ENCODE measurements around the gene TTN.

The TTN gene

DNA sequence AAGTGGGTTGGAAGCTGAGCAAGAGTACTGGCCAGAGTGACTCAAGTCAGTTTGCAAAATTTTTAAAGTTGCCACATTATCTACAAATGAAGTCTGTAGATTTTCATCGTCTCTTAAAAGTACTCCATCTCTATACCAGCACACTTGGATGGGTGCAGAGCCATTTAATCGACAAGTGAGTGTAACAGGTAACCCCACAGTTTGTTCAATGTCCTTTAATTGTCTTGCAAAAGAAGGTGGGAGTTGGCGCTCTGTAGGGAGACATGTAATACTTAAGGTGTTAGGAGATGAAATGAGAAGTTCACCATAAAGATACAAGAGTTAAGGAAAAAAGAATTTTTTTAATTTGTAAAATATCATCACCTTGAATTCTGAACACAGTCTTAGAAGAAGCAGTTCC lies 84.9 kb downstream of the TTN start:
- H3K27me3 ChIP-seq (ENCODE audit: insufficient read depth, insufficient read length) = no peaks in the 10 kb centered on the region

DNA sequence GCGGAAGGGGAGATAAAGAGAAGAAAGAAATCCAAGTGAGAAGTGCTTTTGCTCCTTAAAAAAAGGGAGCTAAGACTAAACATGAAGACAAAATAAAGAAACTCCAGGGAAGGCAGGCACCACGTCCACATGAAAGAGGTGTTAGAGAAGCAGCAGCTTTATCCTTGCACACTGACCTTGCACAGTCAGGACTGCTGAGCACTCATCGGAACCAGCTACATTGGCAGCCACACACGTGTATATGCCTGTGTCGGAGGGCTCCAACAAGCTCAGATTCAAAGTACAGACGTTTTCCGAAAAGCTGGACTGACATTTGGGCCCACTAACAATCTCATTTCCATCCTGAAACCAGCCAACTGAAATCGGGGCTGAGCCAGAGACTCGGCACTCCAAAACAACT lies 88.2 kb downstream of the TTN start:
- H3K27me3 ChIP-seq (ENCODE audit: insufficient read depth, insufficient read length) = no peaks in the 10 kb centered on the region
- no peaks in the 10 kb centered on the region for H3K9me3 ChIP-seq (ENCODE audit: insufficient read depth, low read length)
- no peak overlapping the region for H3K4me3 ChIP-seq (ENCODE audit: insufficient read length, low read depth)
- TF ChIP-seq ZNF274 (IDR thresholded peaks at IDR 0.05; ENCODE audit: low read depth, low read length) = no peak
- no peak for TF ChIP-seq SUZ12 (IDR thresholded peaks at IDR 0.05; ENCODE audit: extremely low read depth, insufficient read depth, insufficient read length)
- no peak for TF ChIP-seq YY1 (IDR thresholded peaks at IDR 0.05; ENCODE audit: insufficient read depth, insufficient read length)
- no peaks in the 10 kb centered on the region for H3K4me1 ChIP-seq (ENCODE audit: insufficient read depth, insufficient read length)
- no peaks in the 10 kb centered on the region for H3K36me3 ChIP-seq (ENCODE audit: insufficient read depth, insufficient read length, low read length)
- H3K9ac ChIP-seq (ENCODE audit: insufficient read length, low read depth) = no peak overlapping the region
- DNase-seq (ENCODE audit: low read depth, low spot score) = no peak

More for the DNA sequence above, 84.9 kb downstream of the TTN start:
- Histone ChIP-seq H3K4me3 (ENCODE audit: insufficient read length, low read depth) (no peak overlapping the region), H3K4me1 (ENCODE audit: insufficient read depth, insufficient read length) (no peaks in the 10 kb centered on the region), H3K36me3 (ENCODE audit: insufficient read depth, insufficient read length, low read length) (no peaks in the 10 kb centered on the region), H3K9me3 (ENCODE audit: insufficient read depth, low read length) (no peaks in the 10 kb centered on the region), H3K9ac (ENCODE audit: insufficient read length, low read depth) (no peak overlapping the region)
- no peak for TF ChIP-seq YY1 (IDR thresholded peaks at IDR 0.05; ENCODE audit: insufficient read depth, insufficient read length)
- no peak for DNase-seq (ENCODE audit: low read depth, low spot score)

DNA sequence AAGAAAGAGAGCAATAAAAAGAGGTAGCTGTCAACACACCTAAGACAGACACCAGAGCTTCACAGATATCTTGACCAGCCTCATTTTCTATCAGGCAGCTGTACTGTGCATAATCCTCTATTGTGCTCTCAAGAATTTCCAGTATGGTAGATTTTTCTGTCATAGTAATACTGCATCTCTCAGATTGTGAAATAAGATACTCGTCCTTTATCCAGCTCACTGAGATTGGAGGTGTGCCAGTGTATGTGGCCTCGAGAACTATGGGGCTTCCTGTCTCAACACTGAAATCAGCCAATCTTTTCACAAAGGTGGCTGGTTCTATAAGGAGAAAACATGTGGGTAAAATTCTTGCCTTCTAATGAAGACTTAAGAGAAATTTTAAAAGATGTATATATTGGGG lies 88.9 kb downstream of the TTN start:
- Histone ChIP-seq H3K4me1 (ENCODE audit: insufficient read depth, insufficient read length) (no peaks in the 10 kb centered on the region), H3K27me3 (ENCODE audit: insufficient read depth, insufficient read length) (no peaks in the 10 kb centered on the region), H3K4me3 (ENCODE audit: insufficient read length, low read depth) (no peak overlapping the region), H3K9me3 (ENCODE audit: insufficient read depth, low read length) (no peaks in the 10 kb centered on the region), H3K36me3 (ENCODE audit: insufficient read depth, insufficient read length, low read length) (no peaks in the 10 kb centered on the region), H3K9ac (ENCODE audit: insufficient read length, low read depth) (no peak overlapping the region)
- DNase-seq (ENCODE audit: low read depth, low spot score) = no peak
- TF ChIP-seq SUZ12 (IDR thresholded peaks at IDR 0.05; ENCODE audit: extremely low read depth, insufficient read depth, insufficient read length) = no peak
- no peak for TF ChIP-seq YY1 (IDR thresholded peaks at IDR 0.05; ENCODE audit: insufficient read depth, insufficient read length)
- no peak for TF ChIP-seq ZNF274 (IDR thresholded peaks at IDR 0.05; ENCODE audit: low read depth, low read length)

DNA sequence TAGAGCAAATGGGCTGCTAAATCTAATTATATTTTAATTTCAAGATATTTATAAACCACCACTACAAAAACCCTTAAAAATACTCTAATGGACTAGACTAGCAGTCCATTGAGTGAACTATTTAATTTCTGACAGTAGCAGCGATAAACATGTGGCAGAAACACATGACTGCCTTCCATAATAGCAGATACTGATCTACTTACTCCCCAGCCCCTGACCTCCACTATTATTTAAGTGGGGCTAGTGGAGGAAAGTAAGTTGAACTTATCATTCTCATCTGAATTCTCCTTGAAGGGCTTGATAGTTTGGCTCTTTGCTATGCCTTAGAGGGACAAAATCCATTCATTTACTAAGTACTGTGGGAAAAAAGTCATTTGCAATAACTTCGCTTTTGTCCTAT lies 90.8 kb downstream of the TTN start:
- no peaks in the 10 kb centered on the region for H3K27me3 ChIP-seq (ENCODE audit: insufficient read depth, insufficient read length)
- TF ChIP-seq ZNF274 (IDR thresholded peaks at IDR 0.05; ENCODE audit: low read depth, low read length) (no peak), YY1 (IDR thresholded peaks at IDR 0.05; ENCODE audit: insufficient read depth, insufficient read length) (no peak), SUZ12 (IDR thresholded peaks at IDR 0.05; ENCODE audit: extremely low read depth, insufficient read depth, insufficient read length) (no peak)
- no peaks in the 10 kb centered on the region for H3K4me1 ChIP-seq (ENCODE audit: insufficient read depth, insufficient read length)
- H3K9me3 ChIP-seq (ENCODE audit: insufficient read depth, low read length) = no peaks in the 10 kb centered on the region
- H3K4me3 ChIP-seq (ENCODE audit: insufficient read length, low read depth) = no peak overlapping the region
- no peak overlapping the region for H3K9ac ChIP-seq (ENCODE audit: insufficient read length, low read depth)
- no peak for DNase-seq (ENCODE audit: low read depth, low spot score)
- no peaks in the 10 kb centered on the region for H3K36me3 ChIP-seq (ENCODE audit: insufficient read depth, insufficient read length, low read length)

DNA sequence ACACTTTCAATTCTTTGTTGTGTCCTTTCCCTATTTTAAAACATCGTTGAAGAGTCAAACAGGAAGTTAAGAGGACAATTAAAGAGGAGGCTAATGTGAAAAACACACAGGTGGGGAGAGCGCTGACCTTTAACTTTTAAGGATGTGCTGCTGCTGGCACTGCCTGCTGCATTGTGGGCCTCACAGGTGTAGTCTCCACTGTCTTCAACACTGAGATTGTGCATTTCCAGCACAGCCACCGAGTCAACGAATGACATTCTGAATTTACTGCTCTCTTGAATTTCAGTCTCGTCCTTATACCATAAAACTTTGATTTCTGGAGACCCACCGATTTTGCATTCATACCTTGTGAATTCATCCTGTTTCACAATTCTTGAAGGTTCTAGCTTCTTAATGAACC lies 91.9 kb downstream of the TTN start:
- Histone ChIP-seq H3K9me3 (ENCODE audit: insufficient read depth, low read length) (no peaks in the 10 kb centered on the region), H3K4me1 (ENCODE audit: insufficient read depth, insufficient read length) (no peaks in the 10 kb centered on the region), H3K9ac (ENCODE audit: insufficient read length, low read depth) (no peak overlapping the region), H3K4me3 (ENCODE audit: insufficient read length, low read depth) (no peak overlapping the region), H3K27me3 (ENCODE audit: insufficient read depth, insufficient read length) (no peaks in the 10 kb centered on the region), H3K36me3 (ENCODE audit: insufficient read depth, insufficient read length, low read length) (no peaks in the 10 kb centered on the region)
- no peak for DNase-seq (ENCODE audit: low read depth, low spot score)
- no peak for TF ChIP-seq SUZ12 (IDR thresholded peaks at IDR 0.05; ENCODE audit: extremely low read depth, insufficient read depth, insufficient read length)
- no peak for TF ChIP-seq YY1 (IDR thresholded peaks at IDR 0.05; ENCODE audit: insufficient read depth, insufficient read length)
- TF ChIP-seq ZNF274 (IDR thresholded peaks at IDR 0.05; ENCODE audit: low read depth, low read length) = no peak

DNA sequence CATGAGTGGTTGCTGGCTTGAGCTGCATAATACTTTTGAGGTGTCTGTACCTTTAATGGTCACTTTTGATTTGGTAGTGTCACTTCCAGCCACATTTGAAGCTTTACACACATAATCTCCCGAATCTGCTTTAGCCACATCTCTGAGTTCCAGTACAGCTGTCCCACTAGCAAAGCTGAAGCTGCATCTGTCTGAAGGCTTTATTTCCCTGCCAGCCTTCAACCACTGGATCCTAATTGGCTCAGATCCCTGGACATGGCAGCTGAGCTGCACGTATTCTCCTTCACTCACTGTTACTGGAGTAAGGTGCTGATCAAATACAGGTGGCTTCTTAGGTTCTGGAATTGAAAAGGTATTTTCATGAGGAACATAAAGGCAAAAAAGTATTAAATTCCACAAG lies 99.7 kb downstream of the TTN start:
- TF ChIP-seq YY1 (IDR thresholded peaks at IDR 0.05; ENCODE audit: insufficient read depth, insufficient read length) (no peak), SUZ12 (IDR thresholded peaks at IDR 0.05; ENCODE audit: extremely low read depth, insufficient read depth, insufficient read length) (no peak), ZNF274 (IDR thresholded peaks at IDR 0.05; ENCODE audit: low read depth, low read length) (no peak)
- no peaks in the 10 kb centered on the region for H3K4me1 ChIP-seq (ENCODE audit: insufficient read depth, insufficient read length)
- H3K36me3 ChIP-seq (ENCODE audit: insufficient read depth, insufficient read length, low read length) = no peaks in the 10 kb centered on the region
- H3K27me3 ChIP-seq (ENCODE audit: insufficient read depth, insufficient read length) = no peaks in the 10 kb centered on the region
- no peaks in the 10 kb centered on the region for H3K9me3 ChIP-seq (ENCODE audit: insufficient read depth, low read length)
- no peak overlapping the region for H3K4me3 ChIP-seq (ENCODE audit: insufficient read length, low read depth)
- DNase-seq (ENCODE audit: low read depth, low spot score) = no peak
- H3K9ac ChIP-seq (ENCODE audit: insufficient read length, low read depth) = no peak overlapping the region

DNA sequence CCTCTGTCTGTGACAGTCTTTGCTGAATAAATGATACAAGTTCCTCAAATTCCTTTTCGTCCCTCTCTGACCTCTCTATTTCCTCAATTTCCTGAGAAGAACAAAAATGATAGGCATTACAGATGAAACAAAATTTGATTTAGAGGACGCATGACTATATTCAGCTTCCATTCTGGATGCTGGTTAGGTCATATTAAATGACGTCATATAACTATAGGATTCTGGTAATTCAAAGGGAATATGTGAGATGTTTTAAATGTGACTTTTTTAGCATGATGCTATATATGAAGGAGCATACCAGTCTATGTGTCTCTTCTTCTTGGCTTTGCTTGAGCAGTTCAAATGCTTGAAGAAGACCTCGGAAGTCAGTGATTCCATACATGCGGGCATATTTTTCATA lies 102.3 kb downstream of the TTN start:
- DNase-seq (ENCODE audit: low read depth, low spot score) = no peak

DNA sequence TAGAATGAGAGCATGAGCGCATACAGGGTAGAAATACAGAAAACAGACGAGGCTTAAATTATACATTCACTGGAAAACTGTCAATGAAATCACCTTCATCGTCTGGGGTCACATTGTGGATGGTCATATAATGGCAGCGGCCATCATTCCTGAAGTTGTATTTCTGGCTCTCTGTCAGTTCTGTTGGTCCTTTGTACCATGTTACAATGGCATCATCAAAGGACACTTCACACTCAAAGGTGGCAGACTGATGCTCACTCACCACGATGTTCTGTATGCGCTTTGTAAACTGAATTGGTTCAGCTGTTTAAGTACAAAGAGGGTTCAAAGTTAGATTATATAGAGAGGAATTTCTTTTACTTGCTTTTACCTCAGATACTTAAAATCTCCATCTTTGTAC lies 104.9 kb downstream of the TTN start:
- no peaks in the 10 kb centered on the region for H3K36me3 ChIP-seq (ENCODE audit: insufficient read depth, insufficient read length, low read length)
- no peak overlapping the region for H3K9ac ChIP-seq (ENCODE audit: insufficient read length, low read depth)
- no peaks in the 10 kb centered on the region for H3K27me3 ChIP-seq (ENCODE audit: insufficient read depth, insufficient read length)
- no peak for DNase-seq (ENCODE audit: low read depth, low spot score)
- TF ChIP-seq YY1 (IDR thresholded peaks at IDR 0.05; ENCODE audit: insufficient read depth, insufficient read length) (no peak), SUZ12 (IDR thresholded peaks at IDR 0.05; ENCODE audit: extremely low read depth, insufficient read depth, insufficient read length) (no peak), ZNF274 (IDR thresholded peaks at IDR 0.05; ENCODE audit: low read depth, low read length) (no peak)
- no peaks in the 10 kb centered on the region for H3K9me3 ChIP-seq (ENCODE audit: insufficient read depth, low read length)
- no peak overlapping the region for H3K4me3 ChIP-seq (ENCODE audit: insufficient read length, low read depth)
- no peaks in the 10 kb centered on the region for H3K4me1 ChIP-seq (ENCODE audit: insufficient read depth, insufficient read length)

More for the DNA sequence above, 102.3 kb downstream of the TTN start:
- H3K36me3 ChIP-seq (ENCODE audit: insufficient read depth, insufficient read length, low read length) = no peaks in the 10 kb centered on the region
- H3K4me3 ChIP-seq (ENCODE audit: insufficient read length, low read depth) = no peak overlapping the region
- no peaks in the 10 kb centered on the region for H3K27me3 ChIP-seq (ENCODE audit: insufficient read depth, insufficient read length)
- no peak for TF ChIP-seq ZNF274 (IDR thresholded peaks at IDR 0.05; ENCODE audit: low read depth, low read length)
- TF ChIP-seq SUZ12 (IDR thresholded peaks at IDR 0.05; ENCODE audit: extremely low read depth, insufficient read depth, insufficient read length) = no peak
- no peak for TF ChIP-seq YY1 (IDR thresholded peaks at IDR 0.05; ENCODE audit: insufficient read depth, insufficient read length)
- no peaks in the 10 kb centered on the region for H3K9me3 ChIP-seq (ENCODE audit: insufficient read depth, low read length)
- H3K9ac ChIP-seq (ENCODE audit: insufficient read length, low read depth) = no peak overlapping the region
- no peaks in the 10 kb centered on the region for H3K4me1 ChIP-seq (ENCODE audit: insufficient read depth, insufficient read length)

Data from NT2/D1 (cell line).